ENCODE data around the gene CLIP1. TPM values are rescaled to one million over a fixed set of nuclear protein-coding genes. Genes with fewer than 3 reads are reported as not detected.

Gene CLIP1
- polyA plus RNA-seq, 1 of the 3 experiments (the other 2 are of a cell fraction) = 33.9 TPM

- peak; percentile 58; the same call in 1 of the 2 replicates for TF ChIP-seq USF1 (IDR thresholded peaks at IDR 0.05; ENCODE audit: borderline replicate concordance, low read depth)
- no peak for TF ChIP-seq TCF12 (IDR thresholded peaks at IDR 0.05)
- TF ChIP-seq ELF1 (IDR thresholded peaks at IDR 0.05) = no peak
- TF ChIP-seq TEAD4 (IDR thresholded peaks at IDR 0.05; ENCODE audit: borderline replicate concordance, insufficient read depth) = no peak
- no peak for TF ChIP-seq RXRA (IDR thresholded peaks at IDR 0.05; ENCODE audit: borderline replicate concordance, low read depth)
- TF ChIP-seq IRF3 (IDR thresholded peaks at IDR 0.05; ENCODE audit: low read depth, low read length) = no peak
- no peak for TF ChIP-seq YY1 (IDR thresholded peaks at IDR 0.05; ENCODE audit: low read depth)
Measured at GRCh38 chr12:122309564-122310121, 112.8 kb downstream of the CLIP1 start (continued).

GRCh38 chr12:122308811-122309210 lies 113.7 kb downstream of the CLIP1 start:
- DNase-seq = no peak

GRCh38 chr12:122306407-122306806 lies 116.1 kb downstream of the CLIP1 start:
- DNase-seq = no peak
- Histone ChIP-seq H3K27me3 (ENCODE audit: insufficient read depth) (no peaks in the 10 kb centered on the region), H2AFZ (ENCODE audit: low read depth) (no peak overlapping the region), H3K4me1 (ENCODE audit: control insufficient read depth in 1 of 2, insufficient read depth in 2 of 2, low read depth in 1 of 2, low read length in 1 of 2) (peaks cover 11 to 14% of the 10 kb centered on the region in 2 experiments; a peak in 3 of 4 replicates), H3K36me3 (replicated peaks in 1 of 2; ENCODE audit: control insufficient read depth in 1 of 2, insufficient read depth in 2 of 2, low read length in 1 of 2) (peaks cover 27 to 33% of the 10 kb centered on the region in 2 experiments), H3K27ac (ENCODE audit: low read depth in 2 of 2, low read length in 1 of 2) (no peak overlapping the region), H4K20me1 (ENCODE audit: insufficient read depth) (no peaks in the 10 kb centered on the region), H3K9me2 (no peaks in the 10 kb centered on the region), H3K4me2 (no peak overlapping the region), H3K9ac (no peak overlapping the region), H3F3A (replicated peaks; ENCODE audit: insufficient read depth) (peaks cover 21% of the 10 kb centered on the region), H3K79me2 (ENCODE audit: insufficient read depth) (no peaks in the 10 kb centered on the region), H3K9me3 (no peaks in the 10 kb centered on the region), H3K4me3 (ENCODE audit: low read depth in 2 of 2, low read length in 1 of 2) (no peak overlapping the region)
- POLR2A ChIA-PET = no interaction called here
- CTCF ChIA-PET = interaction anchor here (0.6 to 2.3 kb wide), 7 partner anchors 14 to 511 kb away, joined by 3 to 8 read pairs (median 3); no protein-coding TSS in a partner anchor
- WGBS (ENCODE audit: low lambda C conversion rate) = 96% methylated on average over 4 of the region's 4 CpGs
- TF ChIP-seq CTCF (IDR thresholded peaks at IDR 0.05) (peak; percentile 13; the same call in 1 of the 2 replicates), NRF1 (IDR thresholded peaks at IDR 0.05; ENCODE audit: low read depth, low read length) (no peak), PBX3 (IDR thresholded peaks at IDR 0.05) (no peak), RAD21 (IDR thresholded peaks at IDR 0.05; ENCODE audit: low read length) (no peak), MXI1 (IDR thresholded peaks at IDR 0.05; ENCODE audit: low read depth, low read length) (no peak)

More at GRCh38 chr12:122308811-122309210, 113.7 kb downstream of the CLIP1 start:
- Histone ChIP-seq H3K4me2 (0 out of 2 replicates have a peak overlapping the region, but pooled peaks have one; percentile 56), H2AFZ (ENCODE audit: low read depth) (no peak overlapping the region), H3K9ac (no peak overlapping the region), H3K9me2 (no peaks in the 10 kb centered on the region), H3K9me3 (no peaks in the 10 kb centered on the region), H3K79me2 (ENCODE audit: insufficient read depth) (no peaks in the 10 kb centered on the region), H4K20me1 (ENCODE audit: insufficient read depth) (no peaks in the 10 kb centered on the region), H3F3A (replicated peaks; ENCODE audit: insufficient read depth) (peaks cover 21% of the 10 kb centered on the region), H3K36me3 (replicated peaks in 1 of 2; ENCODE audit: control insufficient read depth in 1 of 2, insufficient read depth in 2 of 2, low read length in 1 of 2) (peaks cover 20 to 29% of the 10 kb centered on the region in 2 experiments), H3K4me3 (ENCODE audit: low read depth in 2 of 2, low read length in 1 of 2) (no peak overlapping the region), H3K4me1 (ENCODE audit: control insufficient read depth in 1 of 2, insufficient read depth in 2 of 2, low read depth in 1 of 2, low read length in 1 of 2) (peaks cover 11 to 14% of the 10 kb centered on the region in 2 experiments; a peak in 3 of 4 replicates), H3K27me3 (ENCODE audit: insufficient read depth) (no peaks in the 10 kb centered on the region), H3K27ac (ENCODE audit: low read depth in 2 of 2, low read length in 1 of 2) (peak overlapping the region in 1 of 2 experiments; percentile 47; a peak in 3 of 4 replicates)
- WGBS (ENCODE audit: low lambda C conversion rate) = 27% methylated on average over 1 of the region's 1 CpG
- POLR2A ChIA-PET = no interaction called here
- CTCF ChIA-PET = interaction anchor here (0.6 to 1.9 kb wide), 4 partner anchors 16 to 186 kb away, joined by 3 to 7 read pairs (median 4); no protein-coding TSS in a partner anchor
- TF ChIP-seq JUND (IDR thresholded peaks at IDR 0.05) = peak; percentile 39
- TF ChIP-seq CHD2 (IDR thresholded peaks at IDR 0.05; ENCODE audit: low read length, partially characterized antibody) = no peak
- TF ChIP-seq FOSL2 (IDR thresholded peaks at IDR 0.05; ENCODE audit: borderline replicate concordance, low read depth) = peak; percentile 67
- TF ChIP-seq TCF12 (IDR thresholded peaks at IDR 0.05) = 0 out of 2 replicates have a peak, but pooled peaks have one; percentile 26
- TF ChIP-seq RXRA (IDR thresholded peaks at IDR 0.05; ENCODE audit: borderline replicate concordance, low read depth) = no peak
